ENCODE measurements around the gene GPR157. TPM values are rescaled to one million over a fixed set of nuclear protein-coding genes. Genes with fewer than 3 reads are reported as not detected.
A peak's percentile ranks its signal among the peaks of the same experiment; 100 is the strongest.
"Not testable (repeated sequence)": the region's sequence is repeated elsewhere in the genome, so short reads cannot be mapped to it uniquely, and the experiment has no call there.

GPR157 gene
- total RNA-seq, 2 donors from 2014 or later: 5.9 to 7.5 TPM

DNA sequence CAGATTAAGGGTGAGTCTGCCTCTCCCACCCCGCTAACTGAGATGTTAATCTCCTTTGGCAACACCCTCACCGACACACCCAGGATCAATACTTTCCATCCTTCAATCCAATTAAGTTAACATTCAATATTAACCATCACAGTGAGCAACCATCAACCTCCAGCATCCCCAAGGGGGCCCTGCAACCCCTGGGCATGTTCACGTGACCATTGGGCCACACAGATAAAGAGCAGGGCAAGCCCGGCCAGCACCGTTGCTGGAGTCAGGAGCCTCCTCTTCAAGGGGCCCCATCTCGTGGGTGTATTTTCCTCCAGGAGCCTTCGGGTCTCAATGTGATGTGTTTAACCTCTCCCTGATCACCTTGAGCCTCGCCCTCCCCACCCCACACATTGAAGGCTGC, 8.0 kb upstream of the GPR157 start:
- Mint-ChIP-seq H3K4me3 (no peak overlapping the region), H3K36me3 (ENCODE audit: insufficient read depth in 2 of 2) (no peaks in the 10 kb centered on the region), H3K27me3 (ENCODE audit: low read depth) (peaks cover 8% of the 10 kb centered on the region), H3K9me3 (no peaks in the 10 kb centered on the region), H3K27ac (no peak overlapping the region), H3K4me1 (ENCODE audit: low read depth) (peaks cover 11% of the 10 kb centered on the region)
- no peak for DNase-seq
- no peak for ATAC-seq (replicated peaks in 1 of 2)

- ATAC-seq (replicated peaks in 1 of 2) (peak; percentile 50 to 53), DNase-seq (no peak)
- Mint-ChIP-seq H3K36me3 (ENCODE audit: insufficient read depth in 2 of 2) (no peaks in the 10 kb centered on the region), H3K4me3 (no peak overlapping the region), H3K27me3 (ENCODE audit: low read depth) (peaks cover 8% of the 10 kb centered on the region), H3K9me3 (no peaks in the 10 kb centered on the region), H3K27ac (no peak overlapping the region), H3K4me1 (ENCODE audit: low read depth) (peaks cover 16% of the 10 kb centered on the region)
Measured at GRCh38 chr1:9135073-9135836, 6.4 kb upstream of the GPR157 start.

- Mint-ChIP-seq H3K27me3 (ENCODE audit: low read depth) (peaks cover 8% of the 10 kb centered on the region), H3K36me3 (ENCODE audit: insufficient read depth in 2 of 2) (no peaks in the 10 kb centered on the region), H3K4me1 (ENCODE audit: low read depth) (peaks cover 16% of the 10 kb centered on the region), H3K27ac (no peak overlapping the region), H3K4me3 (no peak overlapping the region), H3K9me3 (no peaks in the 10 kb centered on the region)
- no peak for DNase-seq
- ATAC-seq (replicated peaks in 1 of 2): no peak
Measured at GRCh38 chr1:9133870-9134585, 5.1 kb upstream of the GPR157 start.

DNA sequence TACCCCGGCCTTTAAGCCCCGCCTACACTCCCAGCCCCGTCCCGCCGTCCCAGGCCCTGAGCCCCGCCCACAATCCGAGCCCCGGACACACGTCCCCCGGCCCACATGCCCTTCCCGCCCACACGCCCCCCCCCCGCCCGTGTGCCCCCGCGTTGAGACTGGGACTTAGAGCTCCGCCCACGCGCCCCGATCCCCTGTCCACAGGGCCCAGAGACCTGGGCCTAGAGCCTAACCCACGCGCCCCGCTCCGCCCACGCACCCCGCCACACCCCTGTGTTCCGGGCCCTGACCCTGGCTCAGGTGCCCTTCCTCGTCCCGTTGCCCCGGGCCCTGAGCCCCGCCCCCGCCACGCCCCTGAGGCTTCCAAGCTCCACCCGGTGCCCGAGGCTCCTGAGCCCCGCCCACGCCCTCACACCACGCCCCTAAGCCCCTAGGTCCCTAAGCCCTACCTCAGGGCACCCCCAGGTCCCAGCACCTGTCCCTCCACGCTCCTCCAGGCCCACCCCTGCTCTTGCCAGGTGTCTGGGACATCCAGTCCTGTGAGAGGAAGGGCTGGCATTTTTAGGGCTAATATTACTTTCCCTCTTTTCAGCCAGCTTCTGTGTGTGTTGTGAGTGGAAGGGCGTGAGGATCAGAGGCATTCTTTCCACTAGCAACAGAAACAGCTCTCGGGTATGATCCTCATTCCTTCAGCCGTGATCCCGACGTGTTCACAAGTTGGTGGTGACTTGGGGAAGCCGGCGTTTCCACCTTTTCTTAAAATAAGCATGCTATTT, 552 bp upstream of the GPR157 start:
- Mint-ChIP-seq H3K27ac (no peak overlapping the region), H3K4me1 (ENCODE audit: low read depth) (peaks cover 41% of the 10 kb centered on the region), H3K9me3 (no peaks in the 10 kb centered on the region), H3K36me3 (ENCODE audit: insufficient read depth in 2 of 2) (no peaks in the 10 kb centered on the region), H3K27me3 (ENCODE audit: low read depth) (peaks cover 8% of the 10 kb centered on the region), H3K4me3 (peak overlapping the region; percentile 34 to 83)
- ATAC-seq (replicated peaks in 1 of 2) (peak; percentile 75 to 77), DNase-seq (peak; percentile 91 to 92)

DNA sequence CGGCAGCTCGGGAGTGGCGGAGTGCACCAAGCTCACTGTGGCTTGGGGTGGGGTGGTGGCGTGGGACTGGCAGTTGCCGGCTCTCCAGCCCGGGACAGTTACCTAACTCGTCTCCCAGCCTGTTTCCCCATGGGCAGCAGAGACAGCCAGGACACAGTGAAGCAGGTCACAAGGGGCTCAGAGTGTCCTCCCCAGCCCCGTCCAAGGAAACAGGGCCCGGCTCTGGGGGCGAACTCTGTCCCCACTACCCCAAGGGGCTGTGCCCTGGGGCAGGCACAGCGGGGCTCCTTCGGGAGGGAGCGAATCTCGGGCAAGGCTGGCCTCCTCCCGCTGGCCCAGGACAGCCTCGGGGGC, 759 bp downstream of the GPR157 start:
- no peaks in the 10 kb centered on the region for H3K9me3 Mint-ChIP-seq
- ATAC-seq (replicated peaks in 1 of 2): no peak
- peaks cover 41% of the 10 kb centered on the region for H3K4me1 Mint-ChIP-seq (ENCODE audit: low read depth)
- no peak for DNase-seq
- no peaks in the 10 kb centered on the region for H3K27me3 Mint-ChIP-seq (ENCODE audit: low read depth)
- no peaks in the 10 kb centered on the region for H3K36me3 Mint-ChIP-seq (ENCODE audit: insufficient read depth in 2 of 2)
- peak overlapping the region; percentile 93 to 95 for H3K4me3 Mint-ChIP-seq
- H3K27ac Mint-ChIP-seq: no peak overlapping the region

- peaks cover 46% of the 10 kb centered on the region for H3K4me1 Mint-ChIP-seq (ENCODE audit: low read depth)
- ATAC-seq (replicated peaks in 1 of 2) (no peak), DNase-seq (no peak)
- H3K9me3 Mint-ChIP-seq: no peaks in the 10 kb centered on the region
- H3K27ac Mint-ChIP-seq: no peak overlapping the region
- peak overlapping the region; percentile 93 to 95 for H3K4me3 Mint-ChIP-seq
- H3K36me3 Mint-ChIP-seq (ENCODE audit: insufficient read depth in 2 of 2): no peaks in the 10 kb centered on the region
- no peaks in the 10 kb centered on the region for H3K27me3 Mint-ChIP-seq (ENCODE audit: low read depth)
Measured at GRCh38 chr1:9127395-9128165, 1.3 kb downstream of the GPR157 start.

GRCh38 chr1:9126511-9126910, 2.4 kb downstream of the GPR157 start:
- DNase-seq (no peak), ATAC-seq (replicated peaks in 1 of 2) (no peak)
- Mint-ChIP-seq H3K9me3 (no peaks in the 10 kb centered on the region), H3K27ac (no peak overlapping the region), H3K27me3 (ENCODE audit: low read depth) (no peaks in the 10 kb centered on the region), H3K4me3 (no peak overlapping the region), H3K36me3 (ENCODE audit: insufficient read depth in 2 of 2) (no peaks in the 10 kb centered on the region), H3K4me1 (ENCODE audit: low read depth) (peaks cover 51% of the 10 kb centered on the region)

DNA sequence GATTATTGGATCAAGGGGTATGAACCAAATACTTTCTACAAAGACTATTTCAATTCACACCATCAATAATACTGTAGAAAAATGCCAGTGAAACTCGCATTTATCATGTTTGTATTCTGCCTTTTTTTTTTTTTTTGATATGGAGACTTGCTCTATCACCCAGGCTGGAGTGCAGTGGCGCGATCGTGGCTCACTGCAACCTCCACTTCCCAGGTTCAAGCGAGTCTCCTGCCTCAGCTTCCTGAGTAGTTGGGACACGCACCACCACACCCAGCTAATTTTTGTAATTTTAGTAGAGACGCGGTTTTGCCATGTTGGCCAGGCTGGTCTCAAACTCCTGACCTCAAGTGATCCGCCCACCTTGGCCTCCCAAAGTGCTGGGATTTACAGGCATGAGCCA, 3.1 kb downstream of the GPR157 start:
- peaks cover 49% of the 10 kb centered on the region for H3K4me1 Mint-ChIP-seq (ENCODE audit: low read depth)
- not testable (repeated sequence) for H3K27ac Mint-ChIP-seq; ATAC-seq (replicated peaks in 1 of 2); H3K9me3 Mint-ChIP-seq; H3K4me3 Mint-ChIP-seq; DNase-seq; H3K27me3 Mint-ChIP-seq (ENCODE audit: low read depth); H3K36me3 Mint-ChIP-seq (ENCODE audit: insufficient read depth in 2 of 2)

GRCh38 chr1:9125325-9125724, 3.6 kb downstream of the GPR157 start:
- Mint-ChIP-seq H3K4me3 (no peak overlapping the region), H3K9me3 (no peaks in the 10 kb centered on the region), H3K36me3 (ENCODE audit: insufficient read depth in 2 of 2) (no peaks in the 10 kb centered on the region), H3K27me3 (ENCODE audit: low read depth) (no peaks in the 10 kb centered on the region), H3K27ac (no peak overlapping the region), H3K4me1 (ENCODE audit: low read depth) (peaks cover 49% of the 10 kb centered on the region)
- DNase-seq (no peak), ATAC-seq (replicated peaks in 1 of 2) (no peak)

GRCh38 chr1:9124389-9124788, 4.5 kb downstream of the GPR157 start:
- ATAC-seq (replicated peaks in 1 of 2); H3K27ac Mint-ChIP-seq; H3K4me3 Mint-ChIP-seq; DNase-seq; H3K27me3 Mint-ChIP-seq (ENCODE audit: low read depth); H3K9me3 Mint-ChIP-seq; H3K36me3 Mint-ChIP-seq (ENCODE audit: insufficient read depth in 2 of 2): not testable (repeated sequence)
- H3K4me1 Mint-ChIP-seq (ENCODE audit: low read depth): peaks cover 49% of the 10 kb centered on the region

DNA sequence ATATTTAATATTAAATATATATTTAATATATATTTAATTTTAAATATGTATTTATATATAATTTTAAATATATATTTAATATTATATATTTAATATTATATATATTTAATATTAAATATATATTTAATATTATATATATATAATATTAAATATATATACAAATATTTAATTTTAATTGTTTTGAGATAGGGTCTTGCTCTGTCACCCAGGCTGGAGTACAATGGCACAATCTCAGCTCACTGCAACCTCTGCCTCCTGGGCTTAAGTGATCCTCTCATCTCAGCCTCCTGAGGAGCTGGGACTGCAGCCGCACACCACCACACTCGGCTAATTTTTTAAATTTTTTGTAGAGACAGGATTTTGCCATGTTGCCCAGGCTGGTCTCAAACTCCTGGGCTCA, 5.2 kb downstream of the GPR157 start:
- H3K27me3 Mint-ChIP-seq (ENCODE audit: low read depth); DNase-seq; H3K27ac Mint-ChIP-seq; ATAC-seq (replicated peaks in 1 of 2); H3K9me3 Mint-ChIP-seq; H3K36me3 Mint-ChIP-seq (ENCODE audit: insufficient read depth in 2 of 2); H3K4me3 Mint-ChIP-seq: not testable (repeated sequence)
- peaks cover 49% of the 10 kb centered on the region for H3K4me1 Mint-ChIP-seq (ENCODE audit: low read depth)

- Mint-ChIP-seq H3K36me3 (ENCODE audit: insufficient read depth in 2 of 2) (no peaks in the 10 kb centered on the region), H3K4me1 (ENCODE audit: low read depth) (peaks cover 37% of the 10 kb centered on the region), H3K27ac (peak overlapping the region; percentile 10), H3K9me3 (no peaks in the 10 kb centered on the region), H3K27me3 (ENCODE audit: low read depth) (no peaks in the 10 kb centered on the region), H3K4me3 (peak overlapping the region; percentile 41 to 67)
- ATAC-seq (replicated peaks in 1 of 2): peak; percentile 90 to 94
- peak; percentile 55 to 63 for DNase-seq
Measured at GRCh38 chr1:9121496-9122409, 7.1 kb downstream of the GPR157 start.

Data from activated T-cell treated with anti-CD3 and anti-CD28 coated beads, Interleukin-2, amount 50 U/mL, for 72 hours (primary cell).